PC-3 (cell line): ENCODE measurements around the gene ZNF225. TPM values are rescaled to one million over a fixed set of nuclear protein-coding genes. Genes with fewer than 3 reads are reported as not detected.

ENCODE experiments used
- ATAC-seq: fragments of 200-7000 bp; cut with Tn5 transposase; 2 replicates; pipeline ENCODE4 v1.9.1; 2020; ENCODE audit warnings: mild to moderate bottlenecking, moderate library complexity
- BruUV-seq: library from RNA; stranded (reverse); fragments of 400-500 nt; replicated peaks from 2 replicates; lab custom pipeline; 2021; lab: Mats Ljungman, UMichigan
- CTCF ChIA-PET: fragments of 300-600 bp; sonication (Branson Sonifier 250); formaldehyde crosslinking; loops from one replicate; lab custom pipeline; 2022; ENCODE audit warnings: antibody characterized with exemption; lab: Charles Lee
- POLR2A ChIA-PET: fragments of 300-600 bp; sonication (Branson Sonifier 250); formaldehyde crosslinking; loops from one replicate; lab custom pipeline; 2022; ENCODE audit warnings: antibody characterized with exemption; ENCODE audit not compliant: unreplicated experiment; lab: Charles Lee
- DNase-seq: peaks from one replicate; pipeline ENCODE4 v3.0.0-alpha.2; 2015
- H2AFZ ChIP-seq: fragments of 300-600 bp; sonication (generic); 2 replicates; pipeline ENCODE4 v1.6.0; 2016; ENCODE audit warnings: antibody characterized with exemption, low read length
- H3F3A ChIP-seq: fragments of 300-600 bp; sonication (generic); one replicate; pipeline ENCODE4 v1.6.0; 2017; ENCODE audit warnings: antibody characterized with exemption, low read length, control low read depth, mild to moderate bottlenecking; ENCODE audit not compliant: unreplicated experiment
- H3K27ac ChIP-seq: fragments of 300-600 bp; sonication (generic); 2 replicates; pipeline ENCODE4 v1.5.1; 2016; ENCODE audit warnings: mild to moderate bottlenecking, low read length
- H3K27me3 ChIP-seq: fragments of 300-600 bp; sonication (generic); 2 replicates; pipeline ENCODE4 v1.6.1; 2016; ENCODE audit warnings: low read length, mixed read lengths
- H3K36me3 ChIP-seq: fragments of 300-600 bp; sonication (generic); 2 replicates; pipeline ENCODE4 v1.6.1; 2016; ENCODE audit warnings: low read depth, mixed run types, low read length, mixed read lengths
- H3K4me1 ChIP-seq: fragments of 300-600 bp; sonication (generic); 2 replicates; pipeline ENCODE4 v1.5.1; 2016; ENCODE audit warnings: low read length; ENCODE audit not compliant: insufficient read depth
- H3K4me2 ChIP-seq: fragments of 300-600 bp; sonication (generic); 2 replicates; pipeline ENCODE4 v1.6.0; 2016; ENCODE audit warnings: low read length
- H3K4me3 ChIP-seq: fragments of 300-600 bp; sonication (generic); 2 replicates; pipeline ENCODE4 v1.5.1; 2016; ENCODE audit warnings: mild to moderate bottlenecking, low read length, mixed read lengths
- H3K79me2 ChIP-seq: fragments of 300-600 bp; sonication (generic); 2 replicates; pipeline ENCODE4 v1.6.1; 2017; ENCODE audit warnings: low read length, mixed read lengths
- H3K9ac ChIP-seq: fragments of 300-600 bp; sonication (generic); 2 replicates; pipeline ENCODE4 v1.6.0; 2016; ENCODE audit warnings: mild to moderate bottlenecking, low read length
- H3K9me2 ChIP-seq: fragments of 300-600 bp; sonication (generic); replicated peaks from 2 replicates; pipeline ENCODE4 v1.6.1; 2016; ENCODE audit warnings: mixed run types, low read length, mixed read lengths
- H3K9me3 ChIP-seq: fragments of 300-600 bp; sonication (generic); 2 replicates; pipeline ENCODE4 v1.6.1; 2016; ENCODE audit warnings: low read length, mixed read lengths
- H4K20me1 ChIP-seq: fragments of 300-600 bp; sonication (generic); 2 replicates; pipeline ENCODE4 v1.6.1; 2016; ENCODE audit warnings: low read length, mixed read lengths
- EZH2 ChIP-seq: fragments of 300-600 bp; sonication (generic); IDR thresholded peaks from one replicate; pipeline ENCODE4 v1.6.1; 2017; ENCODE audit warnings: antibody characterized with exemption, mild to moderate bottlenecking, low read length; ENCODE audit not compliant: unreplicated experiment
- EZH2phosphoT487 ChIP-seq: fragments of 300-600 bp; sonication (generic); IDR thresholded peaks from 2 replicates; pipeline ENCODE4 v1.6.1; 2018; ENCODE audit warnings: mild to moderate bottlenecking, antibody characterized with exemption, low read length, borderline replicate concordance
- intact Hi-C: fragments of 100-400 bp; cut with micrococcal nuclease; formaldehyde crosslinking; loops from 2 replicates; pipeline ENCODE4 v1.9.0; 2023
- total RNA-seq: library from RNA; depleted of rRNA; stranded (reverse); fragments of >200 nt; gene quantifications from 2 replicates; pipeline ENCODE4 v1.2.3, GENCODE V29; 2014
- TF ChIP-seq, protein P1 (sequence below): fragments of 300-600 bp; sonication (generic); conservative IDR thresholded peaks from 2 replicates; pipeline ENCODE4 v1.5.1; 2017; ENCODE audit warnings: antibody characterized with exemption, low read depth, mild to moderate bottlenecking, low read length

ZNF225 gene
- total RNA-seq, 1 experiment from 2014 or later: 1.6 TPM

DNA sequence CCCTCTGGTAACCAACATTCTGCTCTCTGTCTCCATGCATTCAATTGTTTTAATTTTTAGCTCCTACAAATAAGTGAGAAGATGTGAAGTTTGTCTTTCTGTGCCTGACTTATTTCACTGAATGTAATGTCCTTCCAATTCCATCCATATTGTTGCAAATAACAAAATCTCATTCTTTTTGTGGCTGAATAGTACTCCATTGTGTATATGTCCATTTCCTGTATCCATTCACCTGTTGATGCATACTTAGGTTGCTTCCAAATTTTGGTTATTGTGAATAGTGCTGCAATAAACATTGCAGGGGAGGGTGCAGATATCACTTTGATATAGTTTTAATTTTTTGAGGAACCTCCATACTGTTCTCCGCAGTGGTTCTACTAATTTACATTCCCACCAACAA, 43.8 kb upstream of the ZNF225 start:
- H2AFZ ChIP-seq: no peak overlapping the region
- H3K9me3 ChIP-seq: peaks cover 17% of the 10 kb centered on the region; the same call in 1 of the 2 replicates
- H3K27ac ChIP-seq: no peak overlapping the region
- ChIA-PET CTCF (no interaction called here), POLR2A (no interaction called here)
- no peaks in the 10 kb centered on the region for H3K27me3 ChIP-seq
- no peaks in the 10 kb centered on the region for H4K20me1 ChIP-seq
- H3K4me2 ChIP-seq: no peak overlapping the region
- intact Hi-C loops: no loop called here
- BruUV-seq: no TSS peak
- DNase-seq: no peak
- H3F3A ChIP-seq: no peaks in the 10 kb centered on the region
- no peaks in the 10 kb centered on the region for H3K36me3 ChIP-seq
- TF ChIP-seq EZH2phosphoT487: no peak
- H3K9ac ChIP-seq: no peak overlapping the region
- ATAC-seq: no peak
- peaks cover 8% of the 10 kb centered on the region; the same call in 1 of the 2 replicates for H3K4me1 ChIP-seq
- no peak overlapping the region for H3K4me3 ChIP-seq
- no peaks in the 10 kb centered on the region for H3K79me2 ChIP-seq
- no peaks in the 10 kb centered on the region for H3K9me2 ChIP-seq

DNA sequence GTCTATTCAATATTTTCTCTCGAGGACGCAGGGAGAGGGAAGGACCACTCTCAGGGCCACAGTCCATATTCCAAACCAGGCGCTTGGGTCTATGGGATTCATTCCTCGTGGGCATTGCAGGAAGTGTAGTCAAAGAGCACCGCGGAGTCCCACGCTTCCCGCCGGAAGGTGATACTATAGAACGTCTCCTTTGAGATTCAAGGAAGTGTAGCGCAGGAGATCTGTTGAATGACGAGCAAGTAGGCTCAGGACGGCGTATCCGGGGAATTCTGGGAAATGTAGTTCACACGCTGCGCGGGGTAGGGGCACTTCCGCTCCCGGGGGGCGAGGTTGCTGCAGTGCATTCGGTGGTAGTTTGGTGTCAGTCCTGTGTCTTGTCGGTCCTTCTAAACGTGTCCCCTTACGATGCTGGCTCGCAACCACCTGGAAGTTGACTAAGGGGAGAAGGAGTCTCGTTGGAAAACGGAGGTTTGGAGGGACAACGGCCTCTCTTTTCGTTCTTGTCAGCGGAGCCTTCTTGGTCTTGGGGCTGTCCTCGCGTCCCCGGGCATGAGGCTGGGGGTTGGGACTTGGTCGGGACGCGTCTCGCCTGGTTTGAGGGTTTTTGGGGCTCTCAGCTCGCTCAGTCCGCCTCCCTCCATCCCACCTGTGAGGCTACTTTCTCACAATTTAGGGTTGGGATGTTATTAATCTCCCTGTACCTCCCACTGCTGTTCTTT, 41.2 kb upstream of the ZNF225 start, which contains the start of gene ZNF284:
ZNF284 (plus strand) TSS at position 336 of the 719 bp plus-strand sequence. CDS start 4,231 bp downstream, outside the sequence.
- CTCF ChIA-PET: no interaction called here
- TF ChIP-seq, protein P1, sequence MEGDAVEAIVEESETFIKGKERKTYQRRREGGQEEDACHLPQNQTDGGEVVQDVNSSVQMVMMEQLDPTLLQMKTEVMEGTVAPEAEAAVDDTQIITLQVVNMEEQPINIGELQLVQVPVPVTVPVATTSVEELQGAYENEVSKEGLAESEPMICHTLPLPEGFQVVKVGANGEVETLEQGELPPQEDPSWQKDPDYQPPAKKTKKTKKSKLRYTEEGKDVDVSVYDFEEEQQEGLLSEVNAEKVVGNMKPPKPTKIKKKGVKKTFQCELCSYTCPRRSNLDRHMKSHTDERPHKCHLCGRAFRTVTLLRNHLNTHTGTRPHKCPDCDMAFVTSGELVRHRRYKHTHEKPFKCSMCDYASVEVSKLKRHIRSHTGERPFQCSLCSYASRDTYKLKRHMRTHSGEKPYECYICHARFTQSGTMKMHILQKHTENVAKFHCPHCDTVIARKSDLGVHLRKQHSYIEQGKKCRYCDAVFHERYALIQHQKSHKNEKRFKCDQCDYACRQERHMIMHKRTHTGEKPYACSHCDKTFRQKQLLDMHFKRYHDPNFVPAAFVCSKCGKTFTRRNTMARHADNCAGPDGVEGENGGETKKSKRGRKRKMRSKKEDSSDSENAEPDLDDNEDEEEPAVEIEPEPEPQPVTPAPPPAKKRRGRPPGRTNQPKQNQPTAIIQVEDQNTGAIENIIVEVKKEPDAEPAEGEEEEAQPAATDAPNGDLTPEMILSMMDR: no peak
- TF ChIP-seq EZH2 (no peak), EZH2phosphoT487 (no peak)
- Histone ChIP-seq H4K20me1 (no peaks in the 10 kb centered on the region), H3K36me3 (no peaks in the 10 kb centered on the region), H2AFZ (peak within 1 kb of the TSS; percentile 95), H3K27me3 (no peaks in the 10 kb centered on the region), H3K9me3 (no peaks in the 10 kb centered on the region), H3K9ac (0 out of 2 replicates have a peak within 1 kb of the TSS, but pooled peaks have one; percentile 36), H3K79me2 (no peaks in the 10 kb centered on the region), H3K9me2 (no peaks in the 10 kb centered on the region), H3F3A (no peaks in the 10 kb centered on the region), H3K4me2 (peak within 1 kb of the TSS; percentile 96), H3K27ac (no peak within 1 kb of the TSS), H3K4me3 (peak within 1 kb of the TSS; percentile 82), H3K4me1 (peaks cover 8% of the 10 kb centered on the region; the same call in 1 of the 2 replicates)
- intact Hi-C loops: loop anchor here (2.0 kb wide), 2 partner anchors 41 to 69 kb away; partner anchors contain the start of genes ZNF225 and ZNF230
- peak; percentile 99 for ATAC-seq
- TSS peak; percentile 82 for BruUV-seq
- DNase-seq: peak; percentile 83
- POLR2A ChIA-PET: no interaction called here

DNA sequence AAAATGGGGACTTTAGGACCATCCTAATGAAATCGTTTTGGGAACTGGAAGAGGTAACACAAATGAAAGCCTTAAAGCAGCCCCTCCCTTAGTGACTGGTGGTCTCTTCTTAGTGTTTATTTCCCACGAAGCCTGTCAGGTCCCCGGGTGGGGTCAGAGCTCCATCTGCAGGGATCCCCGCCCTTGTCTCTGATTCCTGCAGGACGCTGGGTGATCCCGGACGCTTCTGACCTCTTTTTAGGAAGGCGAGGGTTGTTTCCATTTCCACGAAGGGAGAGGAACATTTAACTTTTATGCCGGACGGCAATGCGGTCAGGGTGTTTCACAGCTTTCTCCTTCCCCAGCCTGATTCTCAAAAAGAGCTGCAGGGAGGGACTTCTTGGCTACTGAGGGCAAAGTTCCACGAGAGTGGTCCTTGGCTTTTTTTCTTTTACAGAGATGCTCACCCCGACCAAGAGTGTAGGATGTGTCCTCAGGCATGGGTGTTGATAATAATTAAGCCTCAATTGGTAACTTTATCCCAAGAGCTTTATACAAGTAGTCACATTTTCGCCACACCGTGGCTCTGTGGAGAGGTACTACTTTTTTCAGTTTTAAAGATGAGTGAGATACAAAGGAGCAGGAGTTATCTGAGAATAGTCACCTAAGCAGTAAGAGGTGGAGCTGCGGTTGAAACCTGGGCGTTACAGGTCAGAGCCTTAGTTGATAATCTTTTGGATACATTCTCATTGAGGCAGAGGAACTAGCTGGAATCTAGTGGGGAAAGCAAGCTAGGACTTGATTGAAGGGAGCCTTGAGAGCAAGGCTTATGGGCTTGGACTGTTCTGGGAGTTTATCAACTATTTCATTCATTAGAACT, 40.4 kb upstream of the ZNF225 start:
- H3K9ac ChIP-seq: 0 out of 2 replicates have a peak overlapping the region, but pooled peaks have one; percentile 36
- CTCF ChIA-PET: interaction anchor here (0.6 kb wide), 1 partner anchor 47 kb away, joined by 3 read pairs; the partner anchor contains the start of gene ZNF222
- no peak for TF ChIP-seq EZH2phosphoT487
- no peak for TF ChIP-seq EZH2
- TF ChIP-seq, protein P1: no peak; the same call in 1 of the 2 replicates
- H3K4me3 ChIP-seq: peak overlapping the region; percentile 82
- no TSS peak for BruUV-seq
- H3K27ac ChIP-seq: no peak overlapping the region
- no peaks in the 10 kb centered on the region for H3K27me3 ChIP-seq
- H3K4me2 ChIP-seq: peak overlapping the region; percentile 96
- H3K4me1 ChIP-seq: peaks cover 8% of the 10 kb centered on the region; the same call in 1 of the 2 replicates
- H2AFZ ChIP-seq: peak overlapping the region; percentile 95
- intact Hi-C loops: loop anchor here (2.0 kb wide), 2 partner anchors 40 to 70 kb away; partner anchors contain the start of genes ZNF225 and ZNF230
- H3K9me3 ChIP-seq: no peaks in the 10 kb centered on the region
- H4K20me1 ChIP-seq: no peaks in the 10 kb centered on the region
- H3F3A ChIP-seq: no peaks in the 10 kb centered on the region
- ATAC-seq (peak; percentile 42), DNase-seq (peak; percentile 1)
- POLR2A ChIA-PET: interaction anchor here (0.6 kb wide), 1 partner anchor 315 kb away, joined by 3 read pairs; no protein-coding TSS in a partner anchor
- H3K79me2 ChIP-seq: no peaks in the 10 kb centered on the region
- H3K9me2 ChIP-seq: no peaks in the 10 kb centered on the region
- H3K36me3 ChIP-seq: no peaks in the 10 kb centered on the region; the same call in 1 of the 2 replicates
